ENCODE results near the gene NPPC. TPM values are rescaled to one million over a fixed set of nuclear protein-coding genes. Genes with fewer than 3 reads are reported as not detected.

NPPC gene
- total RNA-seq, 2 experiments from 2014 or later = not detected

DNA sequence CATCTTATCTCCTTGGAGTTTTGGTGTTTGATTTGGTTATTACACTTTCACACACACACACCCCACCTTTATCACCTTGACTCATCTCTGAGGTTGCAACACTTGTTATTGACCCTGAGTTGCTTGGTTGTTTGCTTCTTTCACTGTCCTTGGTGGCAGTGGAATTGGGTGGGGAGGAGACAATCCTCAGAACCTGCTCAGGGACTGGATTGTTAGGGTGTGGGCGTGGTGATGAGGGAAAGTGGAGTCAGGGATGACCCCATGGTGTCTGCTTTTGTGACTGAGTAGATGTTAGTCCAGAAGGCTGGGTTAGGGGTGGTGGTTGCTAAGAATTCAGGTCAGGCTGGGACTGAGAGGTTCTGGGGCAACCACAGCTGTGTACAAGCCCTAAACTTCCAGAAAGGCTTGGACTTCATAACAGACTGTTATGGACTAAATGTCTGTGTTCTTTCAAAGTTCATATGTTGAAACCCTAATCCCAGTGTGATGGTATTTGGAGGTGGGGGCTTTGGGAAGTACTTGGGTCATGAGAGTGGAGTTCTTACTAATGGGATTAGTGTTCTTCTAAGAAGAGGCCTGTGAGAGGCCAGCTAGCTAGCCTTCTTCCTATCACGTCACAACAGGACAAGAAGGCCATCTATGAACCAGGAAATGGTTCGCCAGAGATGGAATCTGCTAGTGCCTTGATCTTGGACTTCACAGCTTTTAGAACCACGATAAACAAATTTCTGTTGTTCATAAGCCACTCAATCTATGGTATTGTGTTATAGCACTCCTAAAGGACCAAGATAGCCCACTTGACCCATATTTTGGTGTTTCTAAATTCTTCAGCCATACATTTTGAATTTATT lies 31.9 kb upstream of the NPPC start:
- H3K9me3 ChIP-seq (ENCODE audit: low read length) = no peaks in the 10 kb centered on the region
- H3K9me2 ChIP-seq (ENCODE audit: insufficient read depth, low read length) = no peaks in the 10 kb centered on the region
- intact Hi-C loops (cut with micrococcal nuclease; ENCODE audit: unreplicated experiment) = no loop called here
- no TSS peak for BruUV-seq (replicated peaks)
- H3K4me2 ChIP-seq (ENCODE audit: low read length) = no peak overlapping the region
- no peaks in the 10 kb centered on the region for H4K20me1 ChIP-seq (ENCODE audit: insufficient read depth, low read length)
- ChIA-PET POLR2A (interaction anchor here (0.6 kb wide), 1 partner anchor 1996 kb away, joined by 3 read pairs; no protein-coding TSS in a partner anchor), CTCF (ENCODE audit: unreplicated experiment) (no interaction called here)
- peaks cover 6% of the 10 kb centered on the region for H3K79me2 ChIP-seq (ENCODE audit: insufficient read depth, low read depth, low read length)
- H3K36me3 ChIP-seq (ENCODE audit: insufficient read depth, low read length) = no peaks in the 10 kb centered on the region
- H3K27ac ChIP-seq (ENCODE audit: low read depth, low read length, poor library complexity, severe bottlenecking) = no peak overlapping the region
- no peak overlapping the region for H3K4me3 ChIP-seq (ENCODE audit: low read depth, low read length, poor library complexity, severe bottlenecking)
- DNase-seq (ENCODE audit: low spot score) = no peak
- TF ChIP-seq, protein P1, sequence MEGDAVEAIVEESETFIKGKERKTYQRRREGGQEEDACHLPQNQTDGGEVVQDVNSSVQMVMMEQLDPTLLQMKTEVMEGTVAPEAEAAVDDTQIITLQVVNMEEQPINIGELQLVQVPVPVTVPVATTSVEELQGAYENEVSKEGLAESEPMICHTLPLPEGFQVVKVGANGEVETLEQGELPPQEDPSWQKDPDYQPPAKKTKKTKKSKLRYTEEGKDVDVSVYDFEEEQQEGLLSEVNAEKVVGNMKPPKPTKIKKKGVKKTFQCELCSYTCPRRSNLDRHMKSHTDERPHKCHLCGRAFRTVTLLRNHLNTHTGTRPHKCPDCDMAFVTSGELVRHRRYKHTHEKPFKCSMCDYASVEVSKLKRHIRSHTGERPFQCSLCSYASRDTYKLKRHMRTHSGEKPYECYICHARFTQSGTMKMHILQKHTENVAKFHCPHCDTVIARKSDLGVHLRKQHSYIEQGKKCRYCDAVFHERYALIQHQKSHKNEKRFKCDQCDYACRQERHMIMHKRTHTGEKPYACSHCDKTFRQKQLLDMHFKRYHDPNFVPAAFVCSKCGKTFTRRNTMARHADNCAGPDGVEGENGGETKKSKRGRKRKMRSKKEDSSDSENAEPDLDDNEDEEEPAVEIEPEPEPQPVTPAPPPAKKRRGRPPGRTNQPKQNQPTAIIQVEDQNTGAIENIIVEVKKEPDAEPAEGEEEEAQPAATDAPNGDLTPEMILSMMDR (conservative IDR thresholded peaks at IDR 0.05; ENCODE audit: low read length) = no peak
- no peak for TF ChIP-seq EZH2phosphoT487 (IDR thresholded peaks at IDR 0.05; ENCODE audit: borderline replicate concordance, low read depth, low read length)
- H2AFZ ChIP-seq (ENCODE audit: low read length) = no peak overlapping the region
- H3K4me1 ChIP-seq (ENCODE audit: insufficient read depth, low read length, poor library complexity, severe bottlenecking) = peaks cover 8% of the 10 kb centered on the region

DNA sequence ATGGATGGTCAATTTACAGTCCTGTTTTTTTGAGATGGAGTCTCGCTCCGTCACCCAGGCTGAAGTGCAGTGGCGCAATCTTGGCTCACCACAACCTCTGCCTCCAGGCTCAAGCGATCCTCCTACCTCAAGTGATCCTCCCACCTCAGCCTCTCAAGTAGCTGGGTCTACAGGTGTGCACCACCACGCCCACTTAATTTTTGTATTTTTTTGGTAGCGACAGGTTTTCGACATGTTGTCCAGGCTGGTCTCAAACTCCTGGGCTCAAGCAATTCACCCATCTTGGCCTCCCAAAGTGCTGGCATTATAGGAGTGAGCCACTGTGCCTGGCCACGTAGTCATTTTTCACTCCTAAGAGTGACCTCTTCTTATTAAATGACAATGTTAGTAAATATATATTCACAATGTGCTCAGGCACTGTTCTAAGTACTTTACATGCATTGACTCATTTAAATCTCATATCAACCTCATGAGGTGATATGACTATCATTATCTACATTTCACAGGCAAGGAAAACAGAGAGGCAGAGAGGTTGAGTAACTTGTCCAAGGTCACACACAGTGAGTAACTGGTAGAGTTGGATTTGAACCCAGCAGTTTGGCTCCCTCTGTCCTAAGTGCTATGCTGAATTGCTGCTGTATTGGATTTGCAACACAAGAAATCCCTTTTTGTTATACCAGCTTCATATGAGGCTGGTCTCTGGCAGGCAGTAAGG lies 29.7 kb upstream of the NPPC start:
- Histone ChIP-seq H3K9me2 (ENCODE audit: insufficient read depth, low read length) (no peaks in the 10 kb centered on the region), H3K4me2 (ENCODE audit: low read length) (no peak overlapping the region), H3K36me3 (ENCODE audit: insufficient read depth, low read length) (no peaks in the 10 kb centered on the region), H3K9me3 (ENCODE audit: low read length) (peaks cover 8% of the 10 kb centered on the region; the same call in 1 of the 2 replicates), H3K4me1 (ENCODE audit: insufficient read depth, low read length, poor library complexity, severe bottlenecking) (peaks cover 5% of the 10 kb centered on the region), H4K20me1 (ENCODE audit: insufficient read depth, low read length) (no peaks in the 10 kb centered on the region), H2AFZ (ENCODE audit: low read length) (no peak overlapping the region), H3K4me3 (ENCODE audit: low read depth, low read length, poor library complexity, severe bottlenecking) (no peak overlapping the region), H3K79me2 (ENCODE audit: insufficient read depth, low read depth, low read length) (no peaks in the 10 kb centered on the region), H3K27ac (ENCODE audit: low read depth, low read length, poor library complexity, severe bottlenecking) (no peak overlapping the region)
- TF ChIP-seq, protein P1 (conservative IDR thresholded peaks at IDR 0.05; ENCODE audit: low read length) = no peak
- TF ChIP-seq EZH2phosphoT487 (IDR thresholded peaks at IDR 0.05; ENCODE audit: borderline replicate concordance, low read depth, low read length) = no peak
- BruUV-seq (replicated peaks) = no TSS peak
- no peak for DNase-seq (ENCODE audit: low spot score)
- intact Hi-C loops (cut with micrococcal nuclease; ENCODE audit: unreplicated experiment) = no loop called here
- ChIA-PET CTCF (ENCODE audit: unreplicated experiment) (no interaction called here), POLR2A (no interaction called here)

All from OCI-LY7 (cell line).